SU-DHL-6 (cell line): ENCODE measurements around the gene HS3ST3B1.

Experiments used
- EZH2phosphoT487 ChIP-seq: fragments of 200-600 bp; sonication (generic), shearing (Covaris generic); conservative IDR thresholded peaks from 2 replicates; pipeline ENCODE4 v1.6.1; 2018; ENCODE audit warnings: mild to moderate bottlenecking, antibody characterized with exemption, low read length, moderate library complexity, mixed read lengths
- TF ChIP-seq, protein P1 (sequence below): fragments of 200-600 bp; sonication (generic); IDR thresholded peaks from one replicate; pipeline ENCODE4 v1.5.1; 2017; ENCODE audit warnings: antibody characterized with exemption, mild to moderate bottlenecking, low read length, moderate library complexity; ENCODE audit not compliant: insufficient read depth, poor library complexity, severe bottlenecking

DNA sequence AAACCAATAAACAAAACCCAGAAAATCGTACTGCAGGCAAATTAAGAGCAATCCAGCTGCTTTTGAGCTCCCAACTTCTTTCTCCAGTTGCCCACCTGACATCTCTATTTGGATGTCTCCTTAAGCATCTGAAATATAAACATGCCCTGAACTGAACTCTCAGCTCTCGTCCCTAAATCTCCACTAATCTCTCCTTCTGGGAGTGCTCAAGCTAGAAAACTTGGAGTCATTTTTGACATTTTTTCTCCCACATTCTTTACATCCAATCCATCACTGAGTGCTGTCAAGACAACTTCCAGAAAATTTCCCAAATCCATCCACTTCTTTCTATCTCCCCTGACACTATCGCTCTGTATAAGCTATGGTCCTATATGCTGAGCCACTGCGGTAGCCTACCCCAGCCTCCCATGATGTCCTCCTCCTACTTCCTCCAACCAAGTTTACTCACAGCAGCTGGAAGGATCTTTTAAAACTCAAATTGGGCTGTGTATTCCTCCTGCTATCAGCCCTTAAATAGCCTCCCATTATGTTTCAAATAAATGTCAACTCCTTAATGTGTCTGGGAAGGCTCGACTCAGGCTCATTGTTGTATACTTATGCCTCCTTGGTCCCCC lies 53.1 kb downstream of the HS3ST3B1 start:
- TF ChIP-seq, protein P1, sequence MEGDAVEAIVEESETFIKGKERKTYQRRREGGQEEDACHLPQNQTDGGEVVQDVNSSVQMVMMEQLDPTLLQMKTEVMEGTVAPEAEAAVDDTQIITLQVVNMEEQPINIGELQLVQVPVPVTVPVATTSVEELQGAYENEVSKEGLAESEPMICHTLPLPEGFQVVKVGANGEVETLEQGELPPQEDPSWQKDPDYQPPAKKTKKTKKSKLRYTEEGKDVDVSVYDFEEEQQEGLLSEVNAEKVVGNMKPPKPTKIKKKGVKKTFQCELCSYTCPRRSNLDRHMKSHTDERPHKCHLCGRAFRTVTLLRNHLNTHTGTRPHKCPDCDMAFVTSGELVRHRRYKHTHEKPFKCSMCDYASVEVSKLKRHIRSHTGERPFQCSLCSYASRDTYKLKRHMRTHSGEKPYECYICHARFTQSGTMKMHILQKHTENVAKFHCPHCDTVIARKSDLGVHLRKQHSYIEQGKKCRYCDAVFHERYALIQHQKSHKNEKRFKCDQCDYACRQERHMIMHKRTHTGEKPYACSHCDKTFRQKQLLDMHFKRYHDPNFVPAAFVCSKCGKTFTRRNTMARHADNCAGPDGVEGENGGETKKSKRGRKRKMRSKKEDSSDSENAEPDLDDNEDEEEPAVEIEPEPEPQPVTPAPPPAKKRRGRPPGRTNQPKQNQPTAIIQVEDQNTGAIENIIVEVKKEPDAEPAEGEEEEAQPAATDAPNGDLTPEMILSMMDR = no peak
- TF ChIP-seq EZH2phosphoT487 = no peak
